ENCODE results near the gene DCK. TPM values are rescaled to one million over a fixed set of nuclear protein-coding genes. Genes with fewer than 3 reads are reported as not detected.
"Not testable (repeated sequence)": the region's sequence is repeated elsewhere in the genome, so short reads cannot be mapped to it uniquely, and the experiment has no call there.

Gene DCK
- total RNA-seq, 1 donor from 2014 or later, result 12.7 TPM

GRCh38 chr4:71026086-71026485 lies 32.6 kb downstream of the DCK start:
- no peak overlapping the region for H3K4me3 Mint-ChIP-seq
- no peak for TF ChIP-seq CTCF (IDR thresholded peaks at IDR 0.05; ENCODE audit: unreplicated experiment)
- H3K27ac Mint-ChIP-seq, result peak overlapping the region; percentile 70
- no peaks in the 10 kb centered on the region for H3K27me3 Mint-ChIP-seq (ENCODE audit: low read depth)
- peaks cover 14% of the 10 kb centered on the region for H3K4me1 Mint-ChIP-seq
- H3K36me3 Mint-ChIP-seq, result peaks cover 22% of the 10 kb centered on the region
- DNase-seq (ENCODE audit: low spot score in 2 of 2, unreplicated experiment in 2 of 2), result no peak
- no peaks in the 10 kb centered on the region for H3K9me3 Mint-ChIP-seq

DNA sequence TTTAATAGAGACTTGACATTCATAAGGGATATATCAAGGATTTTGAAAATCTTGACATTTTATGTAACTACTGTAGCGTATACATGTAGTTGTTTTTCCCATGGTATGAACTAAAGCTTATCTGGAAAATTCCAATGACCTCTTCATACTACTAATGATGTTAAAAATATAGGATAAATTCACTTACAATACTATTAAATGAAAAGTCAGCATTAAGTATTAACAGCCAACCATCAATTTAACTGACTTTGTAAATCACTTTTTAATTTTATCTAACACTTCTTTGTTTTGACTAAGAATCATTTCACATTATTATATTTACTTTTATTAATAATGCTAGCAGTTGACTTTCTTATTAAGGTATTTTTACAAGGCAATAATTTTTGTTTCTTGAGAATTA lies 34.2 kb downstream of the DCK start:
- H3K36me3 Mint-ChIP-seq, result peaks cover 26% of the 10 kb centered on the region
- DNase-seq (ENCODE audit: low spot score in 2 of 2, unreplicated experiment in 2 of 2), result no peak
- peaks cover 11% of the 10 kb centered on the region for H3K4me1 Mint-ChIP-seq
- no peak overlapping the region for H3K27ac Mint-ChIP-seq
- H3K4me3 Mint-ChIP-seq, result no peak overlapping the region
- no peak for TF ChIP-seq CTCF (IDR thresholded peaks at IDR 0.05; ENCODE audit: unreplicated experiment)
- H3K27me3 Mint-ChIP-seq (ENCODE audit: low read depth), result no peaks in the 10 kb centered on the region
- no peaks in the 10 kb centered on the region for H3K9me3 Mint-ChIP-seq

- Mint-ChIP-seq H3K27me3 (ENCODE audit: low read depth) (no peaks in the 10 kb centered on the region), H3K36me3 (peaks cover 17% of the 10 kb centered on the region), H3K9me3 (no peaks in the 10 kb centered on the region), H3K4me3 (no peak overlapping the region), H3K4me1 (peaks cover 11% of the 10 kb centered on the region), H3K27ac (no peak overlapping the region)
- TF ChIP-seq CTCF (IDR thresholded peaks at IDR 0.05; ENCODE audit: unreplicated experiment), result no peak
- no peak for DNase-seq (ENCODE audit: low spot score in 2 of 2, unreplicated experiment in 2 of 2)
These were observed 36.1 kb downstream of the DCK start for GRCh38 chr4:71029504-71029903.

- H3K9me3 Mint-ChIP-seq; DNase-seq (ENCODE audit: low spot score in 2 of 2, unreplicated experiment in 2 of 2); H3K4me1 Mint-ChIP-seq; H3K27me3 Mint-ChIP-seq (ENCODE audit: low read depth); H3K4me3 Mint-ChIP-seq; H3K27ac Mint-ChIP-seq: not testable (repeated sequence)
- H3K36me3 Mint-ChIP-seq, result peaks cover 15% of the 10 kb centered on the region
These were observed 38.7 kb downstream of the DCK start for GRCh38 chr4:71032106-71032505.

- peaks cover 21% of the 10 kb centered on the region for H3K36me3 Mint-ChIP-seq
- H3K27ac Mint-ChIP-seq, result no peak overlapping the region
- no peak for DNase-seq (ENCODE audit: low spot score in 2 of 2, unreplicated experiment in 2 of 2)
- no peaks in the 10 kb centered on the region for H3K4me1 Mint-ChIP-seq
- TF ChIP-seq CTCF (IDR thresholded peaks at IDR 0.05; ENCODE audit: unreplicated experiment), result no peak
- H3K27me3 Mint-ChIP-seq (ENCODE audit: low read depth), result no peaks in the 10 kb centered on the region
- H3K9me3 Mint-ChIP-seq, result peaks cover 20% of the 10 kb centered on the region
- H3K4me3 Mint-ChIP-seq, result no peak overlapping the region
These were observed 51.8 kb downstream of the DCK start for GRCh38 chr4:71045256-71045655.

DNA sequence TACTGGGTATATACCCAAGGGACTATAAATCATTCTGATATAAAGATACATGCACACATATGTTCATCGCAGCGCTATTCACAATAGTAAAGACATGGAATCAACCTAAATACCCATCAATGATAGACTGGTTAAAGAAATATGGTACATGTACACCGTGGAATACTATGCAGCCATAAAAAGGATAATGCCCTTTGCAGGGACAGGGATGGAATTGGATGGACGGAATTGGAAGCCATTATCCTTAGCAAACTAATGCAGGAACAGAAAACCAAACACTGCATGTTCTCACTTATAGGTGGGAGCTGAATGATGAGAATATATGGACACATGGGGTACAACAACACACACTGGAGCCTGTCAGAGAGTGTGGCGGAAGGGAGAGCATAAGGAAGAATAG lies 55.9 kb downstream of the DCK start:
- no peaks in the 10 kb centered on the region for H3K27me3 Mint-ChIP-seq (ENCODE audit: low read depth)
- no peaks in the 10 kb centered on the region for H3K36me3 Mint-ChIP-seq

More for the DNA sequence above, 55.9 kb downstream of the DCK start:
- no peak for DNase-seq (ENCODE audit: low spot score in 2 of 2, unreplicated experiment in 2 of 2)
- Mint-ChIP-seq H3K4me3 (no peak overlapping the region), H3K27ac (no peak overlapping the region), H3K9me3 (peaks cover 9% of the 10 kb centered on the region), H3K4me1 (no peaks in the 10 kb centered on the region)
- no peak for TF ChIP-seq CTCF (IDR thresholded peaks at IDR 0.05; ENCODE audit: unreplicated experiment)

Data from mesothelial cell of epicardium (in vitro differentiated cells).